ENCODE data around the gene TMEM43.

Gene TMEM43

GRCh38 chr3:14150491-14151230 lies 25.8 kb downstream of the TMEM43 start:
- no peak for DNase-seq (ENCODE audit: low read depth in 1 of 2, low spot score in 1 of 2)

GRCh38 chr3:14151471-14152083 lies 26.7 kb downstream of the TMEM43 start:
- DNase-seq (ENCODE audit: low read depth in 1 of 2, low spot score in 1 of 2): no peak

GRCh38 chr3:14152233-14152962 lies 27.5 kb downstream of the TMEM43 start:
- DNase-seq (ENCODE audit: low read depth in 1 of 2, low spot score in 1 of 2): no peak

GRCh38 chr3:14152963-14153355 lies 28.1 kb downstream of the TMEM43 start:
- DNase-seq (ENCODE audit: low read depth in 1 of 2, low spot score in 1 of 2): no peak

GRCh38 chr3:14153663-14154062 lies 28.8 kb downstream of the TMEM43 start:
- DNase-seq (ENCODE audit: low read depth in 1 of 2, low spot score in 1 of 2): no peak

- no peak for DNase-seq (ENCODE audit: low read depth in 1 of 2, low spot score in 1 of 2)
These were observed 29.4 kb downstream of the TMEM43 start for GRCh38 chr3:14154276-14154675.

GRCh38 chr3:14154895-14155440 lies 30.1 kb downstream of the TMEM43 start:
- DNase-seq (ENCODE audit: low read depth in 1 of 2, low spot score in 1 of 2): no peak

GRCh38 chr3:14156201-14156600 lies 31.3 kb downstream of the TMEM43 start:
- DNase-seq (ENCODE audit: low read depth in 1 of 2, low spot score in 1 of 2): no peak

- no peak for DNase-seq (ENCODE audit: low read depth in 1 of 2, low spot score in 1 of 2)
These were observed 32.1 kb downstream of the TMEM43 start for GRCh38 chr3:14156843-14157561.

GRCh38 chr3:14157951-14158350 lies 33.1 kb downstream of the TMEM43 start:
- DNase-seq (ENCODE audit: low read depth in 1 of 2, low spot score in 1 of 2): no peak

- no peak for DNase-seq (ENCODE audit: low read depth in 1 of 2, low spot score in 1 of 2)
These were observed 33.5 kb downstream of the TMEM43 start for GRCh38 chr3:14158370-14158769.

- no peak for DNase-seq (ENCODE audit: low read depth in 1 of 2, low spot score in 1 of 2)
These were observed 34.6 kb downstream of the TMEM43 start for GRCh38 chr3:14159426-14159825.

GRCh38 chr3:14161282-14161681 lies 36.4 kb downstream of the TMEM43 start:
- DNase-seq (ENCODE audit: low read depth in 1 of 2, low spot score in 1 of 2): no peak

- no peak for DNase-seq (ENCODE audit: low read depth in 1 of 2, low spot score in 1 of 2)
These were observed 37.3 kb downstream of the TMEM43 start for GRCh38 chr3:14162178-14162577.

- DNase-seq (ENCODE audit: low read depth in 1 of 2, low spot score in 1 of 2): no peak
These were observed 42.2 kb downstream of the TMEM43 start for GRCh38 chr3:14166877-14167603.

GRCh38 chr3:14169435-14169834 lies 44.6 kb downstream of the TMEM43 start:
- no peak for DNase-seq (ENCODE audit: low read depth in 1 of 2, low spot score in 1 of 2)

GRCh38 chr3:14169871-14170270 lies 45.0 kb downstream of the TMEM43 start:
- no peak for DNase-seq (ENCODE audit: low read depth in 1 of 2, low spot score in 1 of 2)

GRCh38 chr3:14170531-14171159 lies 45.8 kb downstream of the TMEM43 start:
- DNase-seq (ENCODE audit: low read depth in 1 of 2, low spot score in 1 of 2): no peak

GRCh38 chr3:14172496-14172895 lies 47.6 kb downstream of the TMEM43 start:
- DNase-seq (ENCODE audit: low read depth in 1 of 2, low spot score in 1 of 2): no peak

GRCh38 chr3:14174483-14174882 lies 49.6 kb downstream of the TMEM43 start:
- DNase-seq (ENCODE audit: low read depth in 1 of 2, low spot score in 1 of 2): no peak

Data from activated T-helper 1 cell treated with anti-CD3 and anti-CD28 coated beads, Interleukin-2, amount 50 U/mL, for 16 hours (primary cell).